Stimulated activated CD8-positive, alpha-beta memory T cell treated with anti-CD3 and anti-CD28 coated beads, Interleukin-15, amount 100 ng/mL, for 4 hours (primary cell): Measurements from ENCODE around the gene LSM2.
"Not testable (repeated sequence)": the region's sequence is repeated elsewhere in the genome, so short reads cannot be mapped to it uniquely, and the experiment has no call there.

Source experiments
- DNase-seq, 2 donors: peaks; one replicate each; pipeline ENCODE4 v3.0.0-alpha.2; 2020; ENCODE audit warnings: low read depth in 2 of 2

The LSM2 gene

GRCh38 chr6:31827286-31828079 lies 20.7 kb upstream of the LSM2 start, which contains the start of gene HSPA1B:
HSPA1B (plus strand) TSS chr6:31827738; CDS start chr6:31827951, 213 bp downstream.
- peak; percentile 80 to 82 for DNase-seq

GRCh38 chr6:31826793-31827285 lies 20.1 kb upstream of the LSM2 start:
- DNase-seq, result no peak

- DNase-seq, result no peak
Measured at GRCh38 chr6:31825553-31825952, 18.8 kb upstream of the LSM2 start.

- DNase-seq, result not testable (repeated sequence)
Measured at GRCh38 chr6:31823592-31824196, 16.9 kb upstream of the LSM2 start.

- DNase-seq, result peak in 1 of 2 donors; percentile 36
Measured at GRCh38 chr6:31822036-31822821, 15.5 kb upstream of the LSM2 start.

- DNase-seq, result no peak
Measured at GRCh38 chr6:31821301-31822035, 14.7 kb upstream of the LSM2 start.

- not testable (repeated sequence) for DNase-seq
Measured at GRCh38 chr6:31820399-31820798, 13.6 kb upstream of the LSM2 start.

GRCh38 chr6:31819871-31820299 lies 13.1 kb upstream of the LSM2 start:
- no peak for DNase-seq

- not testable (repeated sequence) for DNase-seq
Measured at GRCh38 chr6:31817929-31818511, 11.3 kb upstream of the LSM2 start.

GRCh38 chr6:31817133-31817928 lies 10.6 kb upstream of the LSM2 start:
- not testable (repeated sequence) for DNase-seq

- DNase-seq, result peak; percentile 45 to 51
Measured at GRCh38 chr6:31815025-31815838, 8.5 kb upstream of the LSM2 start, which contains the start of the genes HSPA1A and HSPA1L. HSPA1A (plus strand) TSS chr6:31815543; CDS start chr6:31815757, 214 bp downstream. HSPA1L (minus strand) TSS chr6:31815283; CDS start chr6:31811972, 3,311 bp downstream.

GRCh38 chr6:31814677-31815024 lies 7.9 kb upstream of the LSM2 start:
- peak in 1 of 2 donors; percentile 50 for DNase-seq

- no peak for DNase-seq
Measured at GRCh38 chr6:31813465-31813849, 6.7 kb upstream of the LSM2 start.

- DNase-seq, result no peak
Measured at GRCh38 chr6:31811645-31812044, 4.9 kb upstream of the LSM2 start.

- DNase-seq, result not testable (repeated sequence)
Measured at GRCh38 chr6:31808599-31808998, 1.8 kb upstream of the LSM2 start.

- no peak for DNase-seq
Measured at GRCh38 chr6:31805939-31806469, 762 bp downstream of the LSM2 start.

GRCh38 chr6:31801031-31801927 lies 5.5 kb downstream of the LSM2 start:
- not testable (repeated sequence) for DNase-seq

GRCh38 chr6:31799781-31800180 lies 7.0 kb downstream of the LSM2 start:
- no peak for DNase-seq
